GM06990 (cell line): ENCODE data around the gene CYP1B1.

Source experiments
- DNase-seq: peaks from one replicate; pipeline ENCODE4 v3.0.0-alpha.2; 2011; ENCODE audit not compliant: insufficient read length; ENCODE audit errors: extremely low read depth
- H3K27me3 ChIP-seq: replicated peaks from 2 replicates; pipeline ENCODE4 v1.6.0; 2011; ENCODE audit warnings: low read length; ENCODE audit not compliant: control insufficient read depth, insufficient read depth
- H3K36me3 ChIP-seq: 2 replicates; pipeline ENCODE4 v1.5.1; 2011; ENCODE audit warnings: low read length; ENCODE audit not compliant: control insufficient read depth, insufficient read depth
- H3K4me3 ChIP-seq: replicated peaks from 2 replicates; pipeline ENCODE4 v1.5.1; 2011; ENCODE audit warnings: low read depth, mild to moderate bottlenecking, control low read depth, low read length
- TF ChIP-seq, protein P1 (sequence below): IDR thresholded peaks from 2 replicates; pipeline ENCODE4 v1.5.1; 2011; ENCODE audit warnings: low read length, control low read depth, mild to moderate bottlenecking, inconsistent platforms; ENCODE audit not compliant: insufficient read depth, poor library complexity, severe bottlenecking

CYP1B1 gene

GRCh38 chr2:38097258-38097987 lies 21.5 kb upstream of the CYP1B1 start:
- H3K36me3 ChIP-seq: no peaks in the 10 kb centered on the region
- TF ChIP-seq, protein P1, sequence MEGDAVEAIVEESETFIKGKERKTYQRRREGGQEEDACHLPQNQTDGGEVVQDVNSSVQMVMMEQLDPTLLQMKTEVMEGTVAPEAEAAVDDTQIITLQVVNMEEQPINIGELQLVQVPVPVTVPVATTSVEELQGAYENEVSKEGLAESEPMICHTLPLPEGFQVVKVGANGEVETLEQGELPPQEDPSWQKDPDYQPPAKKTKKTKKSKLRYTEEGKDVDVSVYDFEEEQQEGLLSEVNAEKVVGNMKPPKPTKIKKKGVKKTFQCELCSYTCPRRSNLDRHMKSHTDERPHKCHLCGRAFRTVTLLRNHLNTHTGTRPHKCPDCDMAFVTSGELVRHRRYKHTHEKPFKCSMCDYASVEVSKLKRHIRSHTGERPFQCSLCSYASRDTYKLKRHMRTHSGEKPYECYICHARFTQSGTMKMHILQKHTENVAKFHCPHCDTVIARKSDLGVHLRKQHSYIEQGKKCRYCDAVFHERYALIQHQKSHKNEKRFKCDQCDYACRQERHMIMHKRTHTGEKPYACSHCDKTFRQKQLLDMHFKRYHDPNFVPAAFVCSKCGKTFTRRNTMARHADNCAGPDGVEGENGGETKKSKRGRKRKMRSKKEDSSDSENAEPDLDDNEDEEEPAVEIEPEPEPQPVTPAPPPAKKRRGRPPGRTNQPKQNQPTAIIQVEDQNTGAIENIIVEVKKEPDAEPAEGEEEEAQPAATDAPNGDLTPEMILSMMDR: no peak
- H3K27me3 ChIP-seq: no peaks in the 10 kb centered on the region
- no peak overlapping the region for H3K4me3 ChIP-seq
- no peak for DNase-seq

- TF ChIP-seq, protein P1: no peak
- no peak for DNase-seq
- Histone ChIP-seq H3K27me3 (no peaks in the 10 kb centered on the region), H3K36me3 (no peaks in the 10 kb centered on the region), H3K4me3 (no peak overlapping the region)
These were observed 20.3 kb upstream of the CYP1B1 start for GRCh38 chr2:38095996-38096861.

DNA sequence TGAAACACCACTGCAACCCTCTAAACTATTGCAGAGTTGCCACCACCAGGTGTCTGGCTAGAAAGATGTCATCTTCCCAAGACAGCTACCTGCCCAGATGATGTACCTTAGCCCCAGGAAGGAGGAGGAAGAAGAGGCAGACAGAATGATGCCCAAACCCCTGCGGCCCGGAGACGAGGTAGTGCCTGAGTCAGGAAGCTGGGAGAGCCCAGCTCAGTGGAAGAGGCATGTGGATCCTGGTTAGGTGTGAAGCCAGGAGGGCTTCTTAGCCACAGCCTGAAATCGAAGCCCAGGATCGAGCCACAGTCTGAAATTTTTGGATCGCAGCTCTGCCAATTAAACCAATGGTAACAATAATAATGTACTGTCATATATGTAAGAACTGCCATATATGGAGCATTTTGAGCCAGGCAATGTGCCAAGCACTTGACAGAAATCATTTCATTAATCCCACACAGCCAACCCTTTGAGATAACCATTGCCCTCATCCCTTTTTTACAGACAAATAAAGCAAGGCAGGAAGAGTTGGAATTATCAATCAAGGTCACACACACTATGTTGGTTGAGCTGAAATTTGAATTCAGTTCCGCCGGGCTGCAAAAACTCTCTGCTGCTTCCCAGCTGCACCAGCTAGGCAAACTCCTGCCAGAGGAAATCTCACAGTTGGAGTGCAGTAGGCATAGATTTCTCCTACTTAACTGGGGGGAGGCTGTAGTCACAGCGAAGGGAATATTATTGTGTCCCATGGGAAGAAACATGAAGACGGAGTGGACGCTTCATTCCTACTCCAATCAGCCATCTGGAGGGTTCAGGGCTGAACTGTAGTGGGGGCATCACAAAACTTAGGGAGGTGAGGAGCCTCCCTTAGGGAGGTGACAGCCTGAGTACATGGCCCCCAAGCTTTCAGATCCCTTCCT lies 19.4 kb upstream of the CYP1B1 start:
- no peak overlapping the region for H3K4me3 ChIP-seq
- DNase-seq: no peak
- TF ChIP-seq, protein P1: no peak
- no peaks in the 10 kb centered on the region for H3K27me3 ChIP-seq
- H3K36me3 ChIP-seq: no peaks in the 10 kb centered on the region

DNA sequence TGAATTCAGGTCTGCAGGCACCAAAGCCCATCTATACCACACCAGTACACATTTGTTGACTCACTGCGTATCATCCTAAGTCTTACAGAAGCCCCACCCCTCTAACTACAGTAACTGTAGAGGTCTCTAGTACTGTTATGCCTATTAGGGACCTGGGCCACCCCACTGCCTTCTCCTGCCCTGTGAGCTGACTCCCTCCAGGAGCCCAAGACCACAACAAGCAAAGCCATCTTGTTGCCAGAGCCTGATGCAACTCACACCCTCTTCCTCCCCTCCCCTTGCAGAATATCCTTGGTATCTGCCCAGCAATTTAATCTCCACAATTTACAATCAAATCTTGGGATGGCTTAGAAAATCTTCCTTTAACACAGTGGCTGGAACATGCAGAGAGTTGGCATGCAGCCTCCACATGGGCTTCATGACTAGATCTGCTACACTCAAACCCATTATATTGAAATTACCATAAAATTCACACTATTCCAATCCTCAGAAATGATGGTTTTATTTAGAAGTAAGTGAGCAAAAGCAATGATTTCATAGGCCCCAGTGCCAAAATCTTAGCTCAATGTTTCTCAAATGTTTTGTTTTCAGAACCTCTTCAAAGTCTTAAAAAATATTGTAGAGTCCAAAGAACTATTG lies 17.7 kb upstream of the CYP1B1 start:
- Histone ChIP-seq H3K4me3 (no peak overlapping the region), H3K36me3 (no peaks in the 10 kb centered on the region), H3K27me3 (no peaks in the 10 kb centered on the region)
- TF ChIP-seq, protein P1: no peak
- no peak for DNase-seq

GRCh38 chr2:38092196-38092902 lies 16.4 kb upstream of the CYP1B1 start:
- Histone ChIP-seq H3K4me3 (no peak overlapping the region), H3K36me3 (no peaks in the 10 kb centered on the region), H3K27me3 (no peaks in the 10 kb centered on the region)
- TF ChIP-seq, protein P1: no peak
- DNase-seq: no peak
